GM21576 (cell line): ENCODE results near the gene XPO1.

ENCODE experiments used
- ATAC-seq: cut with Tn5 transposase; IDR thresholded peaks from one replicate; pipeline ENCODE4 v1.9.1; 2021; ENCODE audit warnings: mild to moderate bottlenecking, moderate library complexity; ENCODE audit not compliant: unreplicated experiment

XPO1 gene

GRCh38 chr2:61435291-61435690 lies 102.9 kb downstream of the XPO1 start:
- ATAC-seq = no peak

DNA sequence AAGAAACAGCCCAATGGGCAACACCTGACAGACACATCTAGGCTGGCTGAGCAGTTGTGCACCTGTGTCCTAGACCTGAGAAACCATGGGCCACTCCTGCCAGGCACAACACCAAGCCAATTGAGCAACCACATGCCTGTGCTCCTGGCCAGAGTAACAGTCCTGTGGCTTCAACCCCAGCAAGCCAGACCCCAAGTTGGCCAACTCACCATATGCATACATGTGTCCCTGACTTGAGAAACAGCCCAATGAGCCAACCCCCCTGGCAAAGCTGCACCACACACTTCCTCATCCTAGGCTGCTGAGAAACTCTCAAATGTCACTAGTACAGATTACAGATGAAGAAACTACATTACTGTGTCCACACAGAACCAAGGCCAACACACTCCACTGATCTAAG lies 103.8 kb downstream of the XPO1 start:
- no peak for ATAC-seq

GRCh38 chr2:61433606-61434005 lies 104.5 kb downstream of the XPO1 start:
- ATAC-seq = no peak

DNA sequence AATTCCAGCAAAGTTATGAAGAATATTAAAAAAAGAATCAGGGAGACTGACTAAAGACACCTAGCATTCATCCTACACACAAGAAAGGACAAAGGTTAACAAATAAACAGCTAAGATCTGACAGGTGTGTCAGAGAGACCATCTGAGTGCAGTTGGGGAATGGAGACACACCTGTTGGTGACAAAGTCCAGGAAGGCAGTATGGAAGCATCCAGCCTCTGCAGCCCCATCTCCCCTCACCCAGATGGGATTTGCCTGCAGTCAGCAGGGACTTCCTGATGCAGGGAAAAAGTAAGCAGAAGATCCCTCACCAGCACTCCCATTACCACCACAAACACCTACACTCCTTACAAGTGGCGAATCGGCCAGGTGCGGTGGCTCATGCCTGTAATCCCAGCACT lies 105.2 kb downstream of the XPO1 start:
- no peak for ATAC-seq

GRCh38 chr2:61431345-61431744 lies 106.8 kb downstream of the XPO1 start:
- no peak for ATAC-seq
